GM12878 (cell line): Measurements from ENCODE around the gene DGKB. TPM values are rescaled to one million over a fixed set of nuclear protein-coding genes. Genes with fewer than 3 reads are reported as not detected.
A peak's percentile ranks its signal among the peaks of the same experiment; 100 is the strongest.

ENCODE experiments used
- CBX3 ChIP-seq: fragments of 200-600 bp; sonication (generic); IDR thresholded peaks from 2 replicates; pipeline ENCODE4 v1.6.1; 2016; ENCODE audit warnings: low read depth, borderline replicate concordance
- CREB1 ChIP-seq: IDR thresholded peaks from 2 replicates; pipeline ENCODE4 v1.6.1; 2012; ENCODE audit warnings: low read depth, mild to moderate bottlenecking, inconsistent platforms
- E2F4 ChIP-seq: IDR thresholded peaks from 2 replicates; pipeline ENCODE4 v1.6.1; 2012; ENCODE audit warnings: low read depth, low read length, improper control_type of control experiment
- E2F8 ChIP-seq: fragments of 450-650 bp; IDR thresholded peaks from 2 replicates; pipeline ENCODE4 v1.6.1; 2018; ENCODE audit warnings: mild to moderate bottlenecking, low read depth, moderate library complexity; ENCODE audit not compliant: partially characterized antibody
- EP300 ChIP-seq, 2 experiments: fragments of 150-350 bp in 1 of 2; IDR thresholded peaks; 2 replicates each; pipeline ENCODE4 v1.6.1; 2011 to 2012; ENCODE audit warnings: low read depth in 2 of 2, low read length in 2 of 2, borderline replicate concordance in 1 of 2, improper control_type of control experiment in 1 of 2, inconsistent platforms in 1 of 2; ENCODE audit not compliant: control insufficient read depth in 1 of 2
- GABPA ChIP-seq: IDR thresholded peaks from 2 replicates; pipeline ENCODE4 v1.6.1; 2014; ENCODE audit warnings: antibody characterized with exemption, low read depth, mild to moderate bottlenecking, inconsistent platforms
- IRF4 ChIP-seq: IDR thresholded peaks from 2 replicates; pipeline ENCODE4 v1.6.1; 2011; ENCODE audit warnings: low read depth, low read length
- MEF2B ChIP-seq: fragments of 450-650 bp; IDR thresholded peaks from 2 replicates; pipeline ENCODE4 v1.6.1; 2018; ENCODE audit warnings: mild to moderate bottlenecking, moderate library complexity; ENCODE audit not compliant: partially characterized antibody, poor library complexity, severe bottlenecking
- MTA2 ChIP-seq: fragments of 450-650 bp; IDR thresholded peaks from 2 replicates; pipeline ENCODE4 v1.6.1; 2016; ENCODE audit warnings: low read depth, mild to moderate bottlenecking, moderate library complexity
- RELA ChIP-seq: fragments of 450-650 bp; IDR thresholded peaks from 2 replicates; pipeline ENCODE4 v1.8.0; 2014; ENCODE audit warnings: borderline replicate concordance; ENCODE audit not compliant: partially characterized antibody
- REST ChIP-seq: IDR thresholded peaks from 2 replicates; pipeline ENCODE4 v1.6.1; 2012; ENCODE audit warnings: mild to moderate bottlenecking, low read depth, low read length
- STAT3 ChIP-seq: IDR thresholded peaks from 2 replicates; pipeline ENCODE4 v1.6.1; 2011; ENCODE audit warnings: low read depth, low read length, improper control_type of control experiment
- ZBTB33 ChIP-seq: fragments of 450-650 bp; IDR thresholded peaks from 2 replicates; pipeline ENCODE4 v1.6.1; 2017; ENCODE audit warnings: mild to moderate bottlenecking
- ZNF592 ChIP-seq: fragments of 450-650 bp; IDR thresholded peaks from 2 replicates; pipeline ENCODE4 v1.6.1; 2017; ENCODE audit warnings: mild to moderate bottlenecking, moderate library complexity
- polyA plus RNA-seq, 11 experiments: library from polyadenylated mRNA; depleted of rRNA in 4 of 11; unstranded in 6 of 11; stranded (reverse) in 5 of 11; fragments of >200 nt; fragmentation: Nextera tagmentation in 4 of 11; fragmentation: Illumina TruSeq in 1 of 11; extraction: Ambion mirVana in 4 of 11; extraction: Trizol in 1 of 11; gene quantifications; 1 replicate in 1 of 11; 2 replicates in 10 of 11; pipeline versions ENCODE4 v1.2.1 to v1.2.3, GENCODE V29; 2011 to 2016; ENCODE audit warnings: inconsistent platforms in 2 of 11, missing spikeins in 2 of 11, low read depth in 1 of 11
- total RNA-seq, 4 experiments: library from RNA; depleted of rRNA in 3 of 4; stranded (reverse); fragments of >200 nt in 3 of 4; fragmentation: Illumina TruSeq in 1 of 4; extraction: Trizol in 1 of 4; gene quantifications; 2 replicates each; pipeline versions ENCODE4 v1.2.1 to v1.2.3, GENCODE V29; 2013 to 2021

DGKB gene
- total and polyA plus RNA-seq, 10 of the 15 experiments (the other 5 are each of a cell fraction or from before 2014, with no cell fraction given), result 0.02 to 0.10 (median 0.04) TPM; not detected in 6

- TF ChIP-seq ZNF592, result no peak
- no peak for TF ChIP-seq E2F8
- peak; percentile 86 for TF ChIP-seq MTA2
- TF ChIP-seq ZBTB33, result no peak
- TF ChIP-seq E2F4, result no peak
- no peak for TF ChIP-seq CREB1
- TF ChIP-seq STAT3, result no peak
- no peak for TF ChIP-seq MEF2B
- no peak for TF ChIP-seq GABPA
- no peak for TF ChIP-seq REST
- no peak for TF ChIP-seq CBX3
- TF ChIP-seq EP300 (IDR thresholded peaks at IDR 0.05; ENCODE audit: borderline replicate concordance in 1 of 2, control insufficient read depth in 1 of 2, low read depth in 2 of 2, low read length in 2 of 2), result peak in 1 of 2 experiments; percentile 21; a peak in 1 of 4 replicates
- no peak for TF ChIP-seq RELA
- no peak for TF ChIP-seq IRF4
These were observed 272.5 kb downstream of the DGKB start (continued) for GRCh38 chr7:14630048-14630447.
